HCT116 (cell line): ENCODE results near the gene FADS1. TPM values are rescaled to one million over a fixed set of nuclear protein-coding genes. Genes with fewer than 3 reads are reported as not detected.

Experiments used
- ATAC-seq: fragments of 200-7000 bp; cut with Tn5 transposase; 2 replicates; pipeline ENCODE4 v1.9.1; 2020; ENCODE audit warnings: mild to moderate bottlenecking, moderate library complexity
- BruUV-seq: library from RNA; stranded (reverse); fragments of 400-500 nt; replicated peaks from 2 replicates; lab custom pipeline; 2021; lab: Mats Ljungman, UMichigan
- CTCF ChIA-PET: fragments of 300-600 bp; sonication (Branson Sonifier 250); formaldehyde crosslinking; loops from one replicate; lab custom pipeline; 2021; ENCODE audit warnings: antibody characterized with exemption; lab: Charles Lee
- POLR2A ChIA-PET: fragments of 300-600, 350-600 bp; sonication (Branson Sonifier 250); formaldehyde crosslinking; loops from one replicate; lab custom pipeline; 2021; ENCODE audit warnings: antibody characterized with exemption; lab: Charles Lee
- RAD21 ChIA-PET, 2 experiments: fragments of 300-600 bp; sonication (Branson Sonifier 250); formaldehyde crosslinking; loops; one replicate each; lab custom pipeline; 2023; ENCODE audit warnings: low total read pairs in 2 of 2; ENCODE audit not compliant: uncharacterized antibody in 2 of 2, unreplicated experiment in 2 of 2, low non-redundant PET in 1 of 2; lab: Charles Lee
- DNase-seq: peaks from one replicate; pipeline ENCODE4 v3.0.0-alpha.2; 2010; ENCODE audit warnings: low read depth, low spot score
- H2AFZ ChIP-seq: fragments of 200-600 bp; shearing (Covaris generic), sonication (generic); 2 replicates; pipeline ENCODE4 v1.6.1; 2017; ENCODE audit warnings: low read depth, mixed run types, mixed read lengths, antibody characterized with exemption, low read length; ENCODE audit not compliant: poor library complexity, severe bottlenecking
- H3K27ac ChIP-seq: 2 replicates; pipeline ENCODE4 v1.5.1; 2012; ENCODE audit warnings: low read depth, low read length
- H3K27me3 ChIP-seq: fragments of 200-600 bp; sonication (generic); 2 replicates; pipeline ENCODE4 v1.6.1; 2016; ENCODE audit warnings: mixed run types, low read length, mixed read lengths; ENCODE audit not compliant: insufficient read depth
- H3K36me3 ChIP-seq, 2 experiments: fragments of 200-500 bp in 1 of 2; fragments of 200-600 bp in 1 of 2; sonication (Bioruptor generic) in 1 of 2; sonication (generic) in 1 of 2; 2 replicates each; pipeline versions ENCODE4 v1.5.1 to v1.6.1; 2014 to 2016; ENCODE audit warnings: low read length in 2 of 2, inconsistent platforms in 1 of 2, mixed read lengths in 1 of 2, mixed run types in 1 of 2; ENCODE audit not compliant: insufficient read depth in 2 of 2, control insufficient read depth in 1 of 2
- H3K4me1 ChIP-seq, 2 experiments: fragments of 200-600 bp in 1 of 2; sonication (generic) in 1 of 2; 2 replicates each; pipeline versions ENCODE4 v1.5.1 to v1.6.1; 2012 to 2017; ENCODE audit warnings: low read length in 2 of 2, inconsistent platforms in 1 of 2, mild to moderate bottlenecking in 1 of 2, mixed read lengths in 1 of 2, mixed run types in 1 of 2, moderate library complexity in 1 of 2; ENCODE audit not compliant: insufficient read depth in 2 of 2, control insufficient read depth in 1 of 2
- H3K4me2 ChIP-seq: fragments of 200-600 bp; sonication (generic); 2 replicates; pipeline ENCODE4 v1.6.1; 2017; ENCODE audit warnings: mixed run types, low read length, mixed read lengths
- H3K4me3 ChIP-seq, 2 experiments: fragments of 200-600 bp in 1 of 2; sonication (generic) in 1 of 2; replicated peaks in 1 of 2; 2 replicates each; pipeline ENCODE4 v1.5.1; 2011 to 2016; ENCODE audit warnings: low read length in 2 of 2, control low read depth in 1 of 2, low read depth in 1 of 2, mild to moderate bottlenecking in 1 of 2, mixed read lengths in 1 of 2, mixed run types in 1 of 2
- H3K79me2 ChIP-seq: fragments of 200-600 bp; sonication (generic); 2 replicates; pipeline ENCODE4 v1.6.1; 2017; ENCODE audit warnings: mild to moderate bottlenecking, mixed run types, low read length, moderate library complexity, mixed read lengths; ENCODE audit not compliant: insufficient read depth
- H3K9ac ChIP-seq: fragments of 200-600 bp; sonication (generic); 2 replicates; pipeline ENCODE4 v1.6.1; 2016; ENCODE audit warnings: low read length, mixed read lengths
- H3K9me2 ChIP-seq: fragments of 200-600 bp; sonication (generic), shearing (Covaris generic); 2 replicates; pipeline ENCODE4 v1.6.1; 2017; ENCODE audit warnings: mixed run types, mild to moderate bottlenecking, moderate library complexity; ENCODE audit not compliant: insufficient read depth
- H3K9me3 ChIP-seq, 2 experiments: fragments of 200-500 bp in 1 of 2; fragments of 200-600 bp in 1 of 2; sonication (Bioruptor generic) in 1 of 2; sonication (generic) in 1 of 2; 2 replicates each; pipeline ENCODE4 v1.6.1; 2014 to 2017; ENCODE audit warnings: low read length in 2 of 2, mixed read lengths in 2 of 2, inconsistent platforms in 1 of 2, low read depth in 1 of 2, mild to moderate bottlenecking in 1 of 2, mixed run types in 1 of 2, moderate library complexity in 1 of 2; ENCODE audit not compliant: control insufficient read depth in 1 of 2, insufficient read depth in 1 of 2
- H4K20me1 ChIP-seq: fragments of 200-600 bp; sonication (generic), shearing (Covaris generic); 2 replicates; pipeline ENCODE4 v1.6.1; 2017; ENCODE audit warnings: mixed run types, mild to moderate bottlenecking, moderate library complexity; ENCODE audit not compliant: insufficient read depth
- CBX3 ChIP-seq: IDR thresholded peaks from 2 replicates; pipeline ENCODE4 v1.6.1; 2012; ENCODE audit warnings: low read depth
- CTCF ChIP-seq, 3 experiments: fragments of 200-600 bp in 1 of 3; sonication (generic) in 1 of 3; IDR thresholded peaks in 2 of 3; conservative IDR thresholded peaks in 1 of 3; 2 replicates each; pipeline ENCODE4 v1.5.1; 2012 to 2017; ENCODE audit warnings: low read depth in 2 of 3, low read length in 2 of 3, antibody characterized with exemption in 1 of 3, borderline replicate concordance in 1 of 3, control low read depth in 1 of 3, mild to moderate bottlenecking in 1 of 3, mixed read lengths in 1 of 3, mixed run types in 1 of 3, moderate library complexity in 1 of 3; ENCODE audit not compliant: insufficient read depth in 1 of 3
- EGR1 ChIP-seq: IDR thresholded peaks from 2 replicates; pipeline ENCODE4 v1.6.1; 2012; ENCODE audit warnings: low read depth
- ELF1 ChIP-seq: IDR thresholded peaks from 2 replicates; pipeline ENCODE4 v1.6.1; 2012; ENCODE audit warnings: low read depth, borderline replicate concordance
- EZH2 ChIP-seq: fragments of 200-600 bp; sonication (generic); IDR thresholded peaks from 2 replicates; pipeline ENCODE4 v1.6.1; 2017; ENCODE audit warnings: antibody characterized with exemption, mixed run types
- EZH2phosphoT487 ChIP-seq: fragments of 200-600 bp; IDR thresholded peaks from 2 replicates; pipeline ENCODE4 v1.6.1; 2018; ENCODE audit warnings: antibody characterized with exemption, borderline replicate concordance
- FOSL1 ChIP-seq: IDR thresholded peaks from 2 replicates; pipeline ENCODE4 v1.6.1; 2012; ENCODE audit warnings: low read depth
- JUND ChIP-seq: IDR thresholded peaks from 2 replicates; pipeline ENCODE4 v1.6.1; 2012
- MAX ChIP-seq: IDR thresholded peaks from 2 replicates; pipeline ENCODE4 v1.6.1; 2012
- POLR2A ChIP-seq: IDR thresholded peaks from 2 replicates; pipeline ENCODE4 v1.7.0; 2011; ENCODE audit warnings: borderline replicate concordance; ENCODE audit not compliant: insufficient read depth, insufficient read length; ENCODE audit errors: extremely low read depth
- REST ChIP-seq: IDR thresholded peaks from 2 replicates; pipeline ENCODE4 v1.6.1; 2012; ENCODE audit warnings: low read depth
- SIN3A ChIP-seq: IDR thresholded peaks from 2 replicates; pipeline ENCODE4 v1.6.1; 2012; ENCODE audit warnings: low read depth
- SP1 ChIP-seq: IDR thresholded peaks from 2 replicates; pipeline ENCODE4 v1.6.1; 2012; ENCODE audit warnings: low read depth
- SRF ChIP-seq: IDR thresholded peaks from 2 replicates; pipeline ENCODE4 v1.6.1; 2012; ENCODE audit warnings: low read depth
- ZNF274 ChIP-seq: fragments of 200-500 bp; sonication (Bioruptor generic); IDR thresholded peaks from 2 replicates; pipeline ENCODE4 v1.6.1; 2014; ENCODE audit warnings: mild to moderate bottlenecking, low read depth, low read length, inconsistent platforms
- intact Hi-C: fragments of 100-400 bp; cut with micrococcal nuclease; formaldehyde crosslinking; loops from 2 replicates; pipeline ENCODE4 v1.10.0; 2022
- total RNA-seq: library from RNA; stranded (reverse); gene quantifications from one replicate; pipeline ENCODE4 v1.2.1, GENCODE V29; 2021; ENCODE audit not compliant: unreplicated experiment
- TF ChIP-seq, protein P1 (sequence below): IDR thresholded peaks from 2 replicates; pipeline ENCODE4 v1.6.1; 2011; ENCODE audit warnings: mild to moderate bottlenecking, low read length, moderate library complexity; ENCODE audit not compliant: insufficient replicate concordance; ENCODE audit errors: extremely low read depth
- TF ChIP-seq, protein P2 (sequence below): IDR thresholded peaks from 2 replicates; pipeline ENCODE4 v1.6.1; 2012

Gene FADS1
- total RNA-seq, 1 experiment from 2014 or later = 56.6 TPM

GRCh38 chr11:61781585-61781984 is 35.2 kb downstream of the FADS1 start:
- Histone ChIP-seq H3K4me1 (no peaks in the 10 kb centered on the region), H3K9ac (no peak overlapping the region), H3K79me2 (no peaks in the 10 kb centered on the region), H3K27me3 (no peaks in the 10 kb centered on the region), H4K20me1 (no peaks in the 10 kb centered on the region), H3K9me2 (no peaks in the 10 kb centered on the region), H3K4me3 (no peak overlapping the region), H3K36me3 (peaks cover 7 to 25% of the 10 kb centered on the region in 2 experiments; a peak in 3 of 4 replicates), H3K4me2 (no peak overlapping the region), H2AFZ (no peak overlapping the region), H3K27ac (no peak overlapping the region), H3K9me3 (no peaks in the 10 kb centered on the region)
- ATAC-seq = no peak
- no peak for TF ChIP-seq SIN3A
- no peak for TF ChIP-seq SP1
- TF ChIP-seq POLR2A = no peak
- TF ChIP-seq SRF = no peak
- TF ChIP-seq EZH2phosphoT487 = no peak
- no peak for TF ChIP-seq ZNF274
- no peak for TF ChIP-seq ELF1
- no peak for TF ChIP-seq CTCF (IDR thresholded peaks at IDR 0.05 in 2 of 3, conservative IDR thresholded peaks at IDR 0.05 in 1 of 3; ENCODE audit: borderline replicate concordance in 1 of 3, insufficient read depth in 1 of 3, low read depth in 2 of 3, low read length in 2 of 3)
- no peak for TF ChIP-seq FOSL1
- TF ChIP-seq REST = no peak
- TF ChIP-seq EZH2 = no peak
- TF ChIP-seq JUND = no peak
- TF ChIP-seq, protein P1, sequence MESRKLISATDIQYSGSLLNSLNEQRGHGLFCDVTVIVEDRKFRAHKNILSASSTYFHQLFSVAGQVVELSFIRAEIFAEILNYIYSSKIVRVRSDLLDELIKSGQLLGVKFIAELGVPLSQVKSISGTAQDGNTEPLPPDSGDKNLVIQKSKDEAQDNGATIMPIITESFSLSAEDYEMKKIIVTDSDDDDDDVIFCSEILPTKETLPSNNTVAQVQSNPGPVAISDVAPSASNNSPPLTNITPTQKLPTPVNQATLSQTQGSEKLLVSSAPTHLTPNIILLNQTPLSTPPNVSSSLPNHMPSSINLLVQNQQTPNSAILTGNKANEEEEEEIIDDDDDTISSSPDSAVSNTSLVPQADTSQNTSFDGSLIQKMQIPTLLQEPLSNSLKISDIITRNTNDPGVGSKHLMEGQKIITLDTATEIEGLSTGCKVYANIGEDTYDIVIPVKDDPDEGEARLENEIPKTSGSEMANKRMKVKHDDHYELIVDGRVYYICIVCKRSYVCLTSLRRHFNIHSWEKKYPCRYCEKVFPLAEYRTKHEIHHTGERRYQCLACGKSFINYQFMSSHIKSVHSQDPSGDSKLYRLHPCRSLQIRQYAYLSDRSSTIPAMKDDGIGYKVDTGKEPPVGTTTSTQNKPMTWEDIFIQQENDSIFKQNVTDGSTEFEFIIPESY = no peak
- TF ChIP-seq MAX = no peak
- TF ChIP-seq, protein P2, sequence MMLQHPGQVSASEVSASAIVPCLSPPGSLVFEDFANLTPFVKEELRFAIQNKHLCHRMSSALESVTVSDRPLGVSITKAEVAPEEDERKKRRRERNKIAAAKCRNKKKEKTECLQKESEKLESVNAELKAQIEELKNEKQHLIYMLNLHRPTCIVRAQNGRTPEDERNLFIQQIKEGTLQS = no peak
- TF ChIP-seq EGR1 = no peak
- no peak for TF ChIP-seq CBX3
- RAD21 ChIA-PET = no interaction called here
- no TSS peak for BruUV-seq
- DNase-seq = no peak
- CTCF ChIA-PET = no interaction called here
- POLR2A ChIA-PET = interaction anchor here (2.0 kb wide), 1 partner anchor 11 kb away, joined by 6 read pairs; the partner anchor contains the start of genes FEN1 and TMEM258
- intact Hi-C loops = no loop called here
